ENCODE data around the gene SASH1. TPM values are rescaled to one million over a fixed set of nuclear protein-coding genes. Genes with fewer than 3 reads are reported as not detected.

SASH1 gene
- polyA plus RNA-seq, 1 donor from 2014 or later, result 7.0 TPM

DNA sequence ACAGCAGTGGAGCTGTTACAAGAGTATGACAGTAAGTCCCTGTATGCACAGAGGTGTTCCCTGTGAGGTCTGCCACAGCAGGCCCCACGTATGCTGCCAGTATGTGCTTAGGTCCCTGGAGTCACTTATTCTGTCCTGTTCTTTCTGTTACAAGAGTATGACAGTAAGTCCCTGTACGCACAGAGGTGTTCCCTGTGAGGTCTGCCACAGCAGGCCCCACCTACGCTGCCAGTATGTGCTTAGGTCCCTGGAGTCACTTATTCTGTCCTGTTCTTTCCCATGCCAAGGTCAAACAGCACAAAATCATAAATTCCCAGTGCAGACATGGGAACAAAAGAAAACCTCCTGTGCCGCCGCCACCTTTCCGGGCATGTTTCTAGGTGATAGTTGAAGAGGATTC is 192.2 kb downstream of the SASH1 start:
- no peaks in the 10 kb centered on the region for H3K36me3 ChIP-seq (ENCODE audit: insufficient read depth, low read length)
- no peak overlapping the region for H3K4me2 ChIP-seq (ENCODE audit: low read length)
- TF ChIP-seq SMC3 (conservative IDR thresholded peaks at IDR 0.05; ENCODE audit: poor library complexity) (no peak), TAF1 (IDR thresholded peaks at IDR 0.05; ENCODE audit: low read depth) (no peak), MXI1 (conservative IDR thresholded peaks at IDR 0.05; ENCODE audit: poor library complexity, severe bottlenecking) (no peak)
- H3K9ac ChIP-seq (ENCODE audit: low read length), result no peak overlapping the region
- H3K27ac ChIP-seq (ENCODE audit: low read length), result no peak overlapping the region
- H3K9me2 ChIP-seq (ENCODE audit: insufficient read depth, low read length), result no peaks in the 10 kb centered on the region
- H3K4me3 ChIP-seq (ENCODE audit: low read length), result no peak overlapping the region
- H3K27me3 ChIP-seq (ENCODE audit: insufficient read depth, low read depth, low read length), result no peaks in the 10 kb centered on the region
- H3F3A ChIP-seq (ENCODE audit: insufficient read depth, low read length, poor library complexity, severe bottlenecking), result no peaks in the 10 kb centered on the region
- no peaks in the 10 kb centered on the region for H4K20me1 ChIP-seq (ENCODE audit: insufficient read depth)
- no peak overlapping the region for H2AFZ ChIP-seq (ENCODE audit: low read depth, low read length)
- no peaks in the 10 kb centered on the region for H3K79me2 ChIP-seq (replicated peaks; ENCODE audit: insufficient read depth, low read length)
- H3K9me3 ChIP-seq (ENCODE audit: low read length), result no peaks in the 10 kb centered on the region

DNA sequence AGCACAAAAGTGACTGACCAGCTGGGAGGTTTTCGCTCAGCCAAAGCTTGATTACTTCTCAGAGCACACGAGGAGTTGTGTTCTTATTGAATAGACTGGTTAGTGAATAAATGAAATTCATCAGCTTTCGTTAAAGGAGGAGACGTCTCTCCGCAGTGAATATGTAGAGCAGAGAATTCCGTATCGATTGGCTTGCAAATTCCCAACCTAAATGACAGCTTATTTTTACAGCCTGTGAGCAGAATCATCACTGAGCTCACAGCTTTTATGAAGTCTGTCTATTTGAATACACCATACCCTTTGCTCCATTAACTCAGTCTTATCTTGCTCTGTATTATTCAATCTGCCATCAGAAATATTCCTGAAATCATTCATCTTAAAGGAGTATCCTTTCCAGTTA is 192.7 kb downstream of the SASH1 start:
- Histone ChIP-seq H3K27ac (ENCODE audit: low read length) (no peak overlapping the region), H3F3A (ENCODE audit: insufficient read depth, low read length, poor library complexity, severe bottlenecking) (no peaks in the 10 kb centered on the region), H3K4me3 (ENCODE audit: low read length) (no peak overlapping the region), H3K4me2 (ENCODE audit: low read length) (no peak overlapping the region), H3K27me3 (ENCODE audit: insufficient read depth, low read depth, low read length) (no peaks in the 10 kb centered on the region), H3K9me2 (ENCODE audit: insufficient read depth, low read length) (no peaks in the 10 kb centered on the region), H3K79me2 (replicated peaks; ENCODE audit: insufficient read depth, low read length) (no peaks in the 10 kb centered on the region), H3K36me3 (ENCODE audit: insufficient read depth, low read length) (no peaks in the 10 kb centered on the region), H3K9ac (ENCODE audit: low read length) (no peak overlapping the region), H2AFZ (ENCODE audit: low read depth, low read length) (no peak overlapping the region), H4K20me1 (ENCODE audit: insufficient read depth) (no peaks in the 10 kb centered on the region), H3K9me3 (ENCODE audit: low read length) (no peaks in the 10 kb centered on the region)
- TF ChIP-seq EZH2 (IDR thresholded peaks at IDR 0.05; ENCODE audit: borderline replicate concordance, insufficient read depth, low read length, poor library complexity, severe bottlenecking) (no peak), TAF1 (IDR thresholded peaks at IDR 0.05; ENCODE audit: low read depth) (no peak), EP300 (conservative IDR thresholded peaks at IDR 0.05; ENCODE audit: poor library complexity, severe bottlenecking) (no peak), RAD21 (conservative IDR thresholded peaks at IDR 0.05) (no peak), SMC3 (conservative IDR thresholded peaks at IDR 0.05; ENCODE audit: poor library complexity) (no peak), MXI1 (conservative IDR thresholded peaks at IDR 0.05; ENCODE audit: poor library complexity, severe bottlenecking) (no peak), POLR2AphosphoS5 (IDR thresholded peaks at IDR 0.05) (no peak)
- TF ChIP-seq, protein P1, sequence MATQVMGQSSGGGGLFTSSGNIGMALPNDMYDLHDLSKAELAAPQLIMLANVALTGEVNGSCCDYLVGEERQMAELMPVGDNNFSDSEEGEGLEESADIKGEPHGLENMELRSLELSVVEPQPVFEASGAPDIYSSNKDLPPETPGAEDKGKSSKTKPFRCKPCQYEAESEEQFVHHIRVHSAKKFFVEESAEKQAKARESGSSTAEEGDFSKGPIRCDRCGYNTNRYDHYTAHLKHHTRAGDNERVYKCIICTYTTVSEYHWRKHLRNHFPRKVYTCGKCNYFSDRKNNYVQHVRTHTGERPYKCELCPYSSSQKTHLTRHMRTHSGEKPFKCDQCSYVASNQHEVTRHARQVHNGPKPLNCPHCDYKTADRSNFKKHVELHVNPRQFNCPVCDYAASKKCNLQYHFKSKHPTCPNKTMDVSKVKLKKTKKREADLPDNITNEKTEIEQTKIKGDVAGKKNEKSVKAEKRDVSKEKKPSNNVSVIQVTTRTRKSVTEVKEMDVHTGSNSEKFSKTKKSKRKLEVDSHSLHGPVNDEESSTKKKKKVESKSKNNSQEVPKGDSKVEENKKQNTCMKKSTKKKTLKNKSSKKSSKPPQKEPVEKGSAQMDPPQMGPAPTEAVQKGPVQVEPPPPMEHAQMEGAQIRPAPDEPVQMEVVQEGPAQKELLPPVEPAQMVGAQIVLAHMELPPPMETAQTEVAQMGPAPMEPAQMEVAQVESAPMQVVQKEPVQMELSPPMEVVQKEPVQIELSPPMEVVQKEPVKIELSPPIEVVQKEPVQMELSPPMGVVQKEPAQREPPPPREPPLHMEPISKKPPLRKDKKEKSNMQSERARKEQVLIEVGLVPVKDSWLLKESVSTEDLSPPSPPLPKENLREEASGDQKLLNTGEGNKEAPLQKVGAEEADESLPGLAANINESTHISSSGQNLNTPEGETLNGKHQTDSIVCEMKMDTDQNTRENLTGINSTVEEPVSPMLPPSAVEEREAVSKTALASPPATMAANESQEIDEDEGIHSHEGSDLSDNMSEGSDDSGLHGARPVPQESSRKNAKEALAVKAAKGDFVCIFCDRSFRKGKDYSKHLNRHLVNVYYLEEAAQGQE (IDR thresholded peaks at IDR 0.05; ENCODE audit: borderline replicate concordance), result no peak
- TF ChIP-seq, protein P2, sequence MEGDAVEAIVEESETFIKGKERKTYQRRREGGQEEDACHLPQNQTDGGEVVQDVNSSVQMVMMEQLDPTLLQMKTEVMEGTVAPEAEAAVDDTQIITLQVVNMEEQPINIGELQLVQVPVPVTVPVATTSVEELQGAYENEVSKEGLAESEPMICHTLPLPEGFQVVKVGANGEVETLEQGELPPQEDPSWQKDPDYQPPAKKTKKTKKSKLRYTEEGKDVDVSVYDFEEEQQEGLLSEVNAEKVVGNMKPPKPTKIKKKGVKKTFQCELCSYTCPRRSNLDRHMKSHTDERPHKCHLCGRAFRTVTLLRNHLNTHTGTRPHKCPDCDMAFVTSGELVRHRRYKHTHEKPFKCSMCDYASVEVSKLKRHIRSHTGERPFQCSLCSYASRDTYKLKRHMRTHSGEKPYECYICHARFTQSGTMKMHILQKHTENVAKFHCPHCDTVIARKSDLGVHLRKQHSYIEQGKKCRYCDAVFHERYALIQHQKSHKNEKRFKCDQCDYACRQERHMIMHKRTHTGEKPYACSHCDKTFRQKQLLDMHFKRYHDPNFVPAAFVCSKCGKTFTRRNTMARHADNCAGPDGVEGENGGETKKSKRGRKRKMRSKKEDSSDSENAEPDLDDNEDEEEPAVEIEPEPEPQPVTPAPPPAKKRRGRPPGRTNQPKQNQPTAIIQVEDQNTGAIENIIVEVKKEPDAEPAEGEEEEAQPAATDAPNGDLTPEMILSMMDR (IDR thresholded peaks at IDR 0.05; ENCODE audit: poor library complexity, severe bottlenecking), result no peak

DNA sequence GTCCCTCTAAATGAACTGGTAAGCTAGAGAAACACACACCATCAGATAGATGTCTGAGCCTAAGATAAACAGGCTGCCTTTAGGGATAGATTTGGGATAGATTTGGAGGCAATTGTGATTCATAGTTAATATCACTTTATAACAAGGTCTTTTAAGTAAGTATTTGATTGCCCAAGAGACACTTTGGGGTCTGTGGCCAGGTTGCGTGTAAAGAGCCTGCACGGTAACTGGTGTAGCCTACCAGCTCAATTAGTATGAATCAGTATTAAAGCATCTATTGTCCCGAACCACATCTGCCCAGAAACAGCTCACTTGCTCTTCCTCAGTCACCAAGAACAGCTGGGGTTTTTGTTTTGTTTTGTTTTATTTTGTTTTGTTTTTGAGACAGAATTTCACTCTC is 193.3 kb downstream of the SASH1 start:
- Histone ChIP-seq H3K9ac (ENCODE audit: low read length) (no peak overlapping the region), H3K79me2 (replicated peaks; ENCODE audit: insufficient read depth, low read length) (no peaks in the 10 kb centered on the region), H3K27ac (ENCODE audit: low read length) (no peak overlapping the region), H3K4me2 (ENCODE audit: low read length) (no peak overlapping the region), H3K4me3 (ENCODE audit: low read length) (no peak overlapping the region), H2AFZ (ENCODE audit: low read depth, low read length) (no peak overlapping the region), H3K27me3 (ENCODE audit: insufficient read depth, low read depth, low read length) (no peaks in the 10 kb centered on the region), H3K36me3 (ENCODE audit: insufficient read depth, low read length) (no peaks in the 10 kb centered on the region), H3K9me3 (ENCODE audit: low read length) (no peaks in the 10 kb centered on the region), H3K9me2 (ENCODE audit: insufficient read depth, low read length) (no peaks in the 10 kb centered on the region), H4K20me1 (ENCODE audit: insufficient read depth) (no peaks in the 10 kb centered on the region), H3F3A (ENCODE audit: insufficient read depth, low read length, poor library complexity, severe bottlenecking) (no peaks in the 10 kb centered on the region)
- TF ChIP-seq, protein P2 (IDR thresholded peaks at IDR 0.05; ENCODE audit: poor library complexity, severe bottlenecking), result no peak
- TF ChIP-seq, protein P1 (IDR thresholded peaks at IDR 0.05; ENCODE audit: borderline replicate concordance), result no peak

All from neural cell (in vitro differentiated cells).